SK-N-MC (cell line): Measurements from ENCODE around the gene TFPI2.
"Not testable (repeated sequence)": the region's sequence is repeated elsewhere in the genome, so short reads cannot be mapped to it uniquely, and the experiment has no call there.

Source experiments
- DNase-seq: peaks from one replicate; pipeline ENCODE4 v3.0.0-alpha.2; 2011; ENCODE audit warnings: low read depth, low spot score
- H3K27ac ChIP-seq: fragments of 200-600 bp; sonication (generic); 2 replicates; pipeline ENCODE4 v1.5.1; 2016; ENCODE audit warnings: mixed run types
- H3K36me3 ChIP-seq: fragments of 200-600 bp; sonication (generic); 2 replicates; pipeline ENCODE4 v1.6.1; 2017; ENCODE audit warnings: antibody characterized with exemption, low read length, mixed read lengths; ENCODE audit not compliant: insufficient read depth
- H3K4me3 ChIP-seq: fragments of 200-600 bp; sonication (generic); 2 replicates; pipeline ENCODE4 v1.5.1; 2016
- H3K9ac ChIP-seq: fragments of 200-600 bp; sonication (generic); 2 replicates; pipeline ENCODE4 v1.8.0; 2017; ENCODE audit warnings: mixed run types, mixed read lengths; ENCODE audit not compliant: insufficient read length
- H3K9me3 ChIP-seq: fragments of 200-600 bp; sonication (generic); 2 replicates; pipeline ENCODE4 v1.6.1; 2017; ENCODE audit warnings: low read depth, mild to moderate bottlenecking, antibody characterized with exemption, low read length, moderate library complexity, mixed read lengths
- EZH2 ChIP-seq: fragments of 200-600 bp; sonication (generic); IDR thresholded peaks from one replicate; pipeline ENCODE4 v1.6.1; 2017; ENCODE audit warnings: antibody characterized with exemption
- FOXP2 ChIP-seq: optimal IDR thresholded peaks from 2 replicates; pipeline ENCODE3; 2011; ENCODE audit warnings: mild to moderate bottlenecking, moderate library complexity; ENCODE audit not compliant: insufficient read depth; ENCODE audit errors: extremely low read length, control extremely low read depth
- POLR2AphosphoS5 ChIP-seq: IDR thresholded peaks from 2 replicates; pipeline ENCODE4 v1.6.1; 2012; ENCODE audit warnings: mild to moderate bottlenecking, low read depth, low read length, borderline replicate concordance

Gene TFPI2

GRCh38 chr7:93923296-93923695, 32.7 kb upstream of the TFPI2 start:
- Histone ChIP-seq H3K9ac (peak overlapping the region; percentile 86), H3K9me3 (no peaks in the 10 kb centered on the region), H3K27ac (0 out of 2 replicates have a peak overlapping the region, but pooled peaks have one; percentile 23), H3K4me3 (peak overlapping the region; percentile 80), H3K36me3 (peaks cover 7% of the 10 kb centered on the region; the same call in 1 of the 2 replicates)
- no peak for DNase-seq
- TF ChIP-seq FOXP2 (no peak), EZH2 (no peak), POLR2AphosphoS5 (no peak)

GRCh38 chr7:93921607-93922566, 31.3 kb upstream of the TFPI2 start, which contains the start of gene GNG11:
TSS of gene GNG11 (plus strand) at chr7:93921735. CDS start at chr7:93922138, 403 bp downstream.
- H3K4me3 ChIP-seq: peak within 1 kb of the TSS; percentile 80
- H3K36me3 ChIP-seq: peaks cover 7% of the 10 kb centered on the region; the same call in 1 of the 2 replicates
- no peak for TF ChIP-seq EZH2
- TF ChIP-seq POLR2AphosphoS5: peak; percentile 59; the same call in 1 of the 2 replicates
- no peak for DNase-seq
- no peaks in the 10 kb centered on the region for H3K9me3 ChIP-seq
- H3K9ac ChIP-seq: peak within 1 kb of the TSS; percentile 86
- peak within 1 kb of the TSS; percentile 87 for H3K27ac ChIP-seq

- TF ChIP-seq FOXP2: no peak
- no peak for TF ChIP-seq POLR2AphosphoS5
- TF ChIP-seq EZH2: no peak
- Histone ChIP-seq H3K9me3 (no peaks in the 10 kb centered on the region), H3K9ac (peak overlapping the region; percentile 86), H3K27ac (peak overlapping the region; percentile 87), H3K36me3 (peaks cover 2% of the 10 kb centered on the region; the same call in 1 of the 2 replicates), H3K4me3 (peak overlapping the region; percentile 80)
- DNase-seq: no peak
Observed at GRCh38 chr7:93921186-93921585, 30.6 kb upstream of the TFPI2 start.

GRCh38 chr7:93920496-93921182, 30.1 kb upstream of the TFPI2 start:
- Histone ChIP-seq H3K9ac (peak overlapping the region; percentile 86), H3K4me3 (peak overlapping the region; percentile 80), H3K27ac (peak overlapping the region; percentile 87)

GRCh38 chr7:93916315-93916714, 25.8 kb upstream of the TFPI2 start:
- H3K9ac ChIP-seq, H3K36me3 ChIP-seq, DNase-seq, H3K9me3 ChIP-seq, H3K27ac ChIP-seq, H3K4me3 ChIP-seq: not testable (repeated sequence)

More at GRCh38 chr7:93920496-93921182, 30.1 kb upstream of the TFPI2 start:
- DNase-seq: no peak
- no peaks in the 10 kb centered on the region; the same call in 1 of the 2 replicates for H3K36me3 ChIP-seq
- no peak for TF ChIP-seq POLR2AphosphoS5
- no peak for TF ChIP-seq EZH2
- TF ChIP-seq FOXP2: no peak
- H3K9me3 ChIP-seq: no peaks in the 10 kb centered on the region

GRCh38 chr7:93915888-93916287, 25.3 kb upstream of the TFPI2 start:
- not testable (repeated sequence) for DNase-seq, H3K27ac ChIP-seq, H3K4me3 ChIP-seq, H3K9me3 ChIP-seq, H3K36me3 ChIP-seq, H3K9ac ChIP-seq

- H3K36me3 ChIP-seq, H3K9ac ChIP-seq, DNase-seq, H3K9me3 ChIP-seq: not testable (repeated sequence)
- peak overlapping the region; percentile 82 for H3K27ac ChIP-seq
- peak overlapping the region; percentile 70 for H3K4me3 ChIP-seq
Observed at GRCh38 chr7:93915206-93915842, 24.8 kb upstream of the TFPI2 start.

GRCh38 chr7:93914581-93915066, 24.1 kb upstream of the TFPI2 start:
- no peak for DNase-seq
- H3K9ac ChIP-seq: peak overlapping the region; percentile 42
- H3K36me3 ChIP-seq: no peaks in the 10 kb centered on the region
- H3K4me3 ChIP-seq: peak overlapping the region; percentile 70
- H3K27ac ChIP-seq: peak overlapping the region; percentile 82
- TF ChIP-seq EZH2 (no peak), POLR2AphosphoS5 (no peak), FOXP2 (no peak)
- H3K9me3 ChIP-seq: no peaks in the 10 kb centered on the region
